Neural cell (in vitro differentiated cells): ENCODE data around the gene DNMT3L. TPM values are rescaled to one million over a fixed set of nuclear protein-coding genes. Genes with fewer than 3 reads are reported as not detected.

Experiments used
- H2AFZ ChIP-seq: fragments of 200-600, 300-800 bp; sonication (generic), shearing (Covaris generic); 2 replicates; pipeline ENCODE4 v1.6.0; 2014; ENCODE audit warnings: low read depth, mild to moderate bottlenecking, antibody characterized with exemption, low read length, moderate library complexity
- H3F3A ChIP-seq: fragments of 200-600 bp; shearing (Covaris generic); 2 replicates; pipeline ENCODE4 v1.6.1; 2016; ENCODE audit warnings: mild to moderate bottlenecking, moderate library complexity, mixed read lengths, antibody characterized with exemption, low read length; ENCODE audit not compliant: insufficient read depth, poor library complexity, severe bottlenecking
- H3K27ac ChIP-seq: fragments of 200-600, 300-800 bp; sonication (generic), shearing (Covaris generic); 2 replicates; pipeline ENCODE4 v1.5.1; 2014; ENCODE audit warnings: mild to moderate bottlenecking, low read length, moderate library complexity
- H3K27me3 ChIP-seq: fragments of 300-800, 200-600 bp; sonication (generic), shearing (Covaris generic); 2 replicates; pipeline ENCODE4 v1.6.0; 2014; ENCODE audit warnings: mild to moderate bottlenecking, low read depth, low read length, moderate library complexity; ENCODE audit not compliant: insufficient read depth
- H3K36me3 ChIP-seq: fragments of 300-800, 200-600 bp; sonication (generic), shearing (Covaris generic); 2 replicates; pipeline ENCODE4 v1.5.1; 2014; ENCODE audit warnings: mild to moderate bottlenecking, antibody characterized with exemption, low read length, moderate library complexity; ENCODE audit not compliant: insufficient read depth
- H3K4me2 ChIP-seq: fragments of 300-800, 200-600 bp; sonication (generic), shearing (Covaris generic); 2 replicates; pipeline ENCODE4 v1.6.0; 2014; ENCODE audit warnings: mild to moderate bottlenecking, low read length
- H3K4me3 ChIP-seq: fragments of 300-800, 200-600 bp; sonication (generic), shearing (Covaris generic); 2 replicates; pipeline ENCODE4 v1.5.1; 2014; ENCODE audit warnings: mild to moderate bottlenecking, low read length, moderate library complexity
- H3K79me2 ChIP-seq: fragments of 200-600 bp; shearing (Covaris generic); replicated peaks from 2 replicates; pipeline ENCODE4 v1.6.0; 2014; ENCODE audit warnings: mild to moderate bottlenecking, low read length, moderate library complexity; ENCODE audit not compliant: insufficient read depth
- H3K9ac ChIP-seq: fragments of 300-800, 200-600 bp; sonication (generic), shearing (Covaris generic); 2 replicates; pipeline ENCODE4 v1.6.1; 2016; ENCODE audit warnings: mild to moderate bottlenecking, low read length, mixed read lengths
- H3K9me2 ChIP-seq: fragments of 200-600 bp; shearing (Covaris generic); 2 replicates; pipeline ENCODE4 v1.6.1; 2016; ENCODE audit warnings: mild to moderate bottlenecking, low read length, mixed read lengths; ENCODE audit not compliant: insufficient read depth
- H3K9me3 ChIP-seq: fragments of 200-600, 300-800 bp; sonication (generic), shearing (Covaris generic); 2 replicates; pipeline ENCODE4 v1.6.1; 2016; ENCODE audit warnings: mild to moderate bottlenecking, mixed run types, low read length, moderate library complexity, mixed read lengths
- H4K20me1 ChIP-seq: fragments of 200-600 bp; shearing (Covaris generic); 2 replicates; pipeline ENCODE4 v1.6.1; 2016; ENCODE audit warnings: mild to moderate bottlenecking, mixed run types; ENCODE audit not compliant: insufficient read depth
- CTCF ChIP-seq: fragments of 450-650 bp; IDR thresholded peaks from 2 replicates; pipeline ENCODE4 v1.5.1; 2014; ENCODE audit warnings: antibody characterized with exemption, mild to moderate bottlenecking, moderate library complexity; ENCODE audit not compliant: poor library complexity, severe bottlenecking
- EP300 ChIP-seq: fragments of 450-650 bp; conservative IDR thresholded peaks from 2 replicates; pipeline ENCODE4 v1.6.1; 2014; ENCODE audit warnings: antibody characterized with exemption, mild to moderate bottlenecking, moderate library complexity; ENCODE audit not compliant: poor library complexity, severe bottlenecking
- EZH2 ChIP-seq: fragments of 200-600, 300-800 bp; shearing (Covaris generic), sonication (generic); IDR thresholded peaks from 2 replicates; pipeline ENCODE4 v1.6.1; 2014; ENCODE audit warnings: antibody characterized with exemption, low read length, borderline replicate concordance, mild to moderate bottlenecking; ENCODE audit not compliant: insufficient read depth, poor library complexity, severe bottlenecking
- MXI1 ChIP-seq: fragments of 450-650 bp; conservative IDR thresholded peaks from 2 replicates; pipeline ENCODE4 v1.6.1; 2014; ENCODE audit warnings: antibody characterized with exemption, mild to moderate bottlenecking; ENCODE audit not compliant: poor library complexity, severe bottlenecking
- POLR2AphosphoS5 ChIP-seq: IDR thresholded peaks from 2 replicates; pipeline ENCODE4 v1.6.1; 2012
- RAD21 ChIP-seq: fragments of 450-650 bp; conservative IDR thresholded peaks from 2 replicates; pipeline ENCODE4 v1.6.1; 2014; ENCODE audit warnings: antibody characterized with exemption, mild to moderate bottlenecking, moderate library complexity
- REST ChIP-seq: IDR thresholded peaks from 2 replicates; pipeline ENCODE4 v1.6.1; 2012; ENCODE audit warnings: borderline replicate concordance
- SMC3 ChIP-seq: fragments of 450-650 bp; conservative IDR thresholded peaks from 2 replicates; pipeline ENCODE4 v1.6.1; 2014; ENCODE audit warnings: antibody characterized with exemption, mild to moderate bottlenecking, moderate library complexity; ENCODE audit not compliant: poor library complexity
- TAF1 ChIP-seq: IDR thresholded peaks from 2 replicates; pipeline ENCODE4 v1.6.1; 2012; ENCODE audit warnings: low read depth
- polyA plus RNA-seq: library from polyadenylated mRNA; depleted of rRNA; stranded (reverse); fragments of >200 nt; gene quantifications from 2 replicates; pipeline ENCODE4 v1.2.3, GENCODE V29; 2014

DNMT3L gene
- polyA plus RNA-seq, 1 donor from 2014 or later = not detected

GRCh38 chr21:44262338-44263056 is 800 bp upstream of the DNMT3L start:
- no peaks in the 10 kb centered on the region for H3K36me3 ChIP-seq
- no peaks in the 10 kb centered on the region for H3F3A ChIP-seq
- no peaks in the 10 kb centered on the region for H3K27me3 ChIP-seq
- no peaks in the 10 kb centered on the region for H3K9me2 ChIP-seq
- H3K4me3 ChIP-seq = no peak overlapping the region
- no peaks in the 10 kb centered on the region for H3K9me3 ChIP-seq
- H3K79me2 ChIP-seq = no peaks in the 10 kb centered on the region
- TF ChIP-seq POLR2AphosphoS5 (no peak), TAF1 (no peak), SMC3 (no peak), EP300 (no peak), REST (no peak), MXI1 (no peak), RAD21 (no peak), EZH2 (no peak), CTCF (no peak)
- H3K27ac ChIP-seq = no peak overlapping the region
- no peaks in the 10 kb centered on the region for H4K20me1 ChIP-seq
- no peak overlapping the region for H3K9ac ChIP-seq
- H3K4me2 ChIP-seq = no peak overlapping the region
- H2AFZ ChIP-seq = no peak overlapping the region

GRCh38 chr21:44260791-44261631 is 686 bp downstream of the DNMT3L start:
- no peaks in the 10 kb centered on the region for H3K79me2 ChIP-seq

More at GRCh38 chr21:44260791-44261631, 686 bp downstream of the DNMT3L start:
- H3K9me3 ChIP-seq = no peaks in the 10 kb centered on the region
- TF ChIP-seq TAF1 = no peak
- TF ChIP-seq EZH2 = no peak
- no peak for TF ChIP-seq EP300
- no peak for TF ChIP-seq RAD21
- TF ChIP-seq CTCF = no peak
- TF ChIP-seq POLR2AphosphoS5 = no peak
- TF ChIP-seq REST = no peak
- no peak for TF ChIP-seq SMC3
- TF ChIP-seq MXI1 = no peak
- no peak overlapping the region for H3K27ac ChIP-seq
- H3K9ac ChIP-seq = no peak overlapping the region
- no peaks in the 10 kb centered on the region for H3K27me3 ChIP-seq
- no peak overlapping the region for H3K4me2 ChIP-seq
- H3K36me3 ChIP-seq = no peaks in the 10 kb centered on the region
- no peak overlapping the region for H2AFZ ChIP-seq
- no peaks in the 10 kb centered on the region for H4K20me1 ChIP-seq
- H3F3A ChIP-seq = no peaks in the 10 kb centered on the region
- no peak overlapping the region for H3K4me3 ChIP-seq
- no peaks in the 10 kb centered on the region for H3K9me2 ChIP-seq
